H9 (cell line): ENCODE measurements around the gene MDK. TPM values are rescaled to one million over a fixed set of nuclear protein-coding genes. Genes with fewer than 3 reads are reported as not detected.

Source experiments
- DNase-seq: peaks from one replicate; pipeline ENCODE4 v3.0.0-alpha.2; 2017
- H2AFZ ChIP-seq: one replicate; pipeline ENCODE4 v1.6.1; 2013; ENCODE audit warnings: mild to moderate bottlenecking, low read length, control low read depth, moderate library complexity
- H2AK5ac ChIP-seq: 2 replicates; pipeline ENCODE4 v1.6.1; 2013; ENCODE audit warnings: low read length, control low read depth, mixed read lengths; ENCODE audit not compliant: insufficient read length
- H2BK120ac ChIP-seq: one replicate; pipeline ENCODE4 v1.6.1; 2013; ENCODE audit warnings: low read depth, mild to moderate bottlenecking, low read length, control low read depth, inconsistent platforms; ENCODE audit not compliant: poor library complexity, severe bottlenecking
- H2BK12ac ChIP-seq: 2 replicates; pipeline ENCODE4 v1.6.1; 2013; ENCODE audit warnings: low read length, control low read depth, mixed read lengths, low read depth; ENCODE audit not compliant: insufficient read length
- H2BK15ac ChIP-seq: 2 replicates; pipeline ENCODE4 v1.6.1; 2013; ENCODE audit warnings: low read depth, low read length, control low read depth
- H2BK20ac ChIP-seq: one replicate; pipeline ENCODE4 v1.6.1; 2013; ENCODE audit warnings: low read depth, mild to moderate bottlenecking, low read length, control low read depth, inconsistent platforms; ENCODE audit not compliant: poor library complexity, severe bottlenecking
- H2BK5ac ChIP-seq: 2 replicates; pipeline ENCODE4 v1.6.1; 2013; ENCODE audit warnings: low read length, control low read depth, mixed read lengths; ENCODE audit not compliant: insufficient read length
- H3K14ac ChIP-seq: 2 replicates; pipeline ENCODE4 v1.6.1; 2013; ENCODE audit warnings: low read length, control low read depth; ENCODE audit not compliant: insufficient read depth
- H3K18ac ChIP-seq: 2 replicates; pipeline ENCODE4 v1.6.1; 2013; ENCODE audit warnings: low read depth, mild to moderate bottlenecking, mixed read lengths, low read length, control low read depth; ENCODE audit not compliant: insufficient read length
- H3K23ac ChIP-seq: 2 replicates; pipeline ENCODE4 v1.6.1; 2013; ENCODE audit warnings: low read length, control low read depth, mixed read lengths, low read depth; ENCODE audit not compliant: insufficient read length
- H3K23me2 ChIP-seq: 2 replicates; pipeline ENCODE4 v1.6.1; 2013; ENCODE audit warnings: low read depth, mild to moderate bottlenecking, mixed read lengths, low read length, control low read depth; ENCODE audit not compliant: insufficient read length, poor library complexity, severe bottlenecking
- H3K27ac ChIP-seq: 2 replicates; pipeline ENCODE4 v1.5.1; 2013; ENCODE audit warnings: low read length, control low read depth, mixed read lengths, low read depth; ENCODE audit not compliant: insufficient read length
- H3K27me3 ChIP-seq: 2 replicates; pipeline ENCODE4 v1.6.1; 2013; ENCODE audit warnings: low read length, control low read depth, inconsistent platforms; ENCODE audit not compliant: insufficient read depth
- H3K4ac ChIP-seq: 2 replicates; pipeline ENCODE4 v1.6.1; 2013; ENCODE audit warnings: low read depth, mild to moderate bottlenecking, control low read depth, inconsistent platforms, low read length, moderate library complexity
- H3K4me1 ChIP-seq: 2 replicates; pipeline ENCODE4 v1.6.1; 2013; ENCODE audit warnings: low read length, control low read depth, inconsistent platforms; ENCODE audit not compliant: insufficient read depth
- H3K4me2 ChIP-seq: 2 replicates; pipeline ENCODE4 v1.6.1; 2013; ENCODE audit warnings: low read length, control low read depth, mixed read lengths; ENCODE audit not compliant: insufficient read length, insufficient read depth
- H3K56ac ChIP-seq: 2 replicates; pipeline ENCODE4 v1.6.1; 2013; ENCODE audit warnings: low read depth, mild to moderate bottlenecking, mixed read lengths, low read length, control low read depth; ENCODE audit not compliant: insufficient read length
- H3K79me1 ChIP-seq: 2 replicates; pipeline ENCODE4 v1.6.1; 2013; ENCODE audit warnings: low read depth, mild to moderate bottlenecking, moderate library complexity, low read length, control low read depth, inconsistent platforms; ENCODE audit not compliant: insufficient read depth, poor library complexity, severe bottlenecking
- H3K79me2 ChIP-seq: 2 replicates; pipeline ENCODE4 v1.6.1; 2013; ENCODE audit warnings: low read length, control low read depth, inconsistent platforms; ENCODE audit not compliant: insufficient read depth
- H3K9ac ChIP-seq: 2 replicates; pipeline ENCODE4 v1.6.1; 2013; ENCODE audit warnings: low read length, control low read depth, mixed read lengths; ENCODE audit not compliant: insufficient read length; ENCODE audit errors: extremely low read depth
- H3K9me3 ChIP-seq: one replicate; pipeline ENCODE4 v1.6.1; 2013; ENCODE audit warnings: low read depth, low read length, inconsistent platforms; ENCODE audit not compliant: control insufficient read depth
- H3T11ph ChIP-seq: one replicate; pipeline ENCODE4 v1.6.1; 2013; ENCODE audit warnings: mild to moderate bottlenecking, low read length, control low read depth, inconsistent platforms
- H4K20me1 ChIP-seq: one replicate; pipeline ENCODE4 v1.6.1; 2013; ENCODE audit not compliant: control insufficient read depth, insufficient read length, insufficient read depth
- H4K5ac ChIP-seq: 2 replicates; pipeline ENCODE4 v1.6.1; 2013; ENCODE audit warnings: low read depth, mild to moderate bottlenecking, mixed read lengths, low read length, control low read depth; ENCODE audit not compliant: insufficient read length
- H4K8ac ChIP-seq: replicated peaks from 2 replicates; pipeline ENCODE4 v1.6.1; 2013; ENCODE audit warnings: low read length, control low read depth, mixed read lengths, low read depth; ENCODE audit not compliant: insufficient read length
- H4K91ac ChIP-seq: 2 replicates; pipeline ENCODE4 v1.6.1; 2013; ENCODE audit warnings: low read depth, mild to moderate bottlenecking, moderate library complexity, mixed read lengths, low read length, control low read depth; ENCODE audit not compliant: insufficient read length
- H3K27ac Mint-ChIP-seq, 3 experiments: 2 replicates in 2 of 3; 3 replicates in 1 of 3; pipeline ENCODE4 v1.8.0; 2020 to 2021; ENCODE audit warnings: mixed read lengths in 3 of 3, mild to moderate bottlenecking in 1 of 3, moderate library complexity in 1 of 3
- H3K27me3 Mint-ChIP-seq: 2 replicates; pipeline ENCODE4 v1.8.0; 2021; ENCODE audit warnings: low read depth, mild to moderate bottlenecking, moderate library complexity, mixed read lengths
- H3K36me3 Mint-ChIP-seq, 3 experiments: 2 replicates in 2 of 3; 3 replicates in 1 of 3; pipeline ENCODE4 v1.8.0; 2020 to 2021; ENCODE audit warnings: low read depth in 3 of 3, mixed read lengths in 3 of 3; ENCODE audit not compliant: insufficient read depth in 1 of 3
- H3K4me1 Mint-ChIP-seq, 2 experiments: 2 replicates each; pipeline ENCODE4 v1.8.0; 2020; ENCODE audit warnings: mixed read lengths in 2 of 2
- H3K4me3 Mint-ChIP-seq, 2 experiments: 2 replicates in 1 of 2; 3 replicates in 1 of 2; pipeline ENCODE4 v1.8.0; 2020 to 2021; ENCODE audit warnings: mild to moderate bottlenecking in 2 of 2, mixed read lengths in 2 of 2, moderate library complexity in 1 of 2
- H3K9me3 Mint-ChIP-seq, 2 experiments: 2 replicates in 1 of 2; 3 replicates in 1 of 2; pipeline ENCODE4 v1.8.0; 2020; ENCODE audit warnings: mild to moderate bottlenecking in 2 of 2, mixed read lengths in 2 of 2, moderate library complexity in 1 of 2
- WGBS: extraction: QIAGEN DNeasy Blood & Tissue Kit; methylation state at CpG from one replicate; pipeline ENCODE4 v1.1.7; 2013; ENCODE audit warnings: missing lambda C conversion rate, low lambda C conversion rate, mixed read lengths; ENCODE audit not compliant: insufficient read length; ENCODE audit errors: extremely low coverage; 5-methylcytosine and 5-hydroxymethylcytosine counted together
- total RNA-seq: library from RNA; stranded (reverse); gene quantifications from 2 replicates; pipeline ENCODE4 v1.2.1, GENCODE V29; 2021
- TF ChIP-seq, protein P1 (sequence below): fragments of 200-600 bp; sonication (generic); conservative IDR thresholded peaks from 3 replicates; pipeline ENCODE4 v1.8.0; 2021; ENCODE audit warnings: antibody characterized with exemption, mild to moderate bottlenecking

Gene MDK
- total RNA-seq, 1 experiment from 2014 or later: 392 TPM

GRCh38 chr11:46353698-46354097 lies 27.8 kb upstream of the MDK start:
- Histone ChIP-seq H2AFZ (no peak overlapping the region), H2BK120ac (no peak overlapping the region), H2BK20ac (no peak overlapping the region), H2BK15ac (no peak overlapping the region), H3K14ac (no peak overlapping the region), H3K4me1 (peaks cover 6% of the 10 kb centered on the region; the same call in 1 of the 2 replicates), H2BK12ac (no peak overlapping the region), H3K79me2 (peaks cover 8% of the 10 kb centered on the region; the same call in 1 of the 2 replicates), H3K9ac (no peak overlapping the region), H2BK5ac (no peak overlapping the region), H3K4ac (no peak overlapping the region), H3K23ac (no peak overlapping the region), H3K56ac (no peak overlapping the region), H3K23me2 (no peaks in the 10 kb centered on the region), H4K8ac (no peak overlapping the region), H2AK5ac (no peak overlapping the region), H4K91ac (no peak overlapping the region), H3T11ph (no peak overlapping the region), H3K9me3 (no peaks in the 10 kb centered on the region), H3K4me2 (no peak overlapping the region), H4K20me1 (no peaks in the 10 kb centered on the region), H3K27ac (no peak overlapping the region), H3K79me1 (peaks cover 9% of the 10 kb centered on the region), H4K5ac (no peak overlapping the region), H3K27me3 (no peaks in the 10 kb centered on the region), H3K18ac (no peak overlapping the region)
- Mint-ChIP-seq H3K4me3 (no peak overlapping the region), H3K27me3 (no peaks in the 10 kb centered on the region), H3K4me1 (peaks cover 55 to 69% of the 10 kb centered on the region in 2 experiments), H3K27ac (no peak overlapping the region; a peak in 1 of 7 replicates), H3K36me3 (peaks cover 0 to 13% (median 0%) of the 10 kb centered on the region in 3 experiments; a peak in 2 of 7 replicates), H3K9me3 (no peaks in the 10 kb centered on the region)
- TF ChIP-seq, protein P1, sequence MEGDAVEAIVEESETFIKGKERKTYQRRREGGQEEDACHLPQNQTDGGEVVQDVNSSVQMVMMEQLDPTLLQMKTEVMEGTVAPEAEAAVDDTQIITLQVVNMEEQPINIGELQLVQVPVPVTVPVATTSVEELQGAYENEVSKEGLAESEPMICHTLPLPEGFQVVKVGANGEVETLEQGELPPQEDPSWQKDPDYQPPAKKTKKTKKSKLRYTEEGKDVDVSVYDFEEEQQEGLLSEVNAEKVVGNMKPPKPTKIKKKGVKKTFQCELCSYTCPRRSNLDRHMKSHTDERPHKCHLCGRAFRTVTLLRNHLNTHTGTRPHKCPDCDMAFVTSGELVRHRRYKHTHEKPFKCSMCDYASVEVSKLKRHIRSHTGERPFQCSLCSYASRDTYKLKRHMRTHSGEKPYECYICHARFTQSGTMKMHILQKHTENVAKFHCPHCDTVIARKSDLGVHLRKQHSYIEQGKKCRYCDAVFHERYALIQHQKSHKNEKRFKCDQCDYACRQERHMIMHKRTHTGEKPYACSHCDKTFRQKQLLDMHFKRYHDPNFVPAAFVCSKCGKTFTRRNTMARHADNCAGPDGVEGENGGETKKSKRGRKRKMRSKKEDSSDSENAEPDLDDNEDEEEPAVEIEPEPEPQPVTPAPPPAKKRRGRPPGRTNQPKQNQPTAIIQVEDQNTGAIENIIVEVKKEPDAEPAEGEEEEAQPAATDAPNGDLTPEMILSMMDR: no peak
- no peak for DNase-seq
- no CpG with 5 or more reads among the region's 9 CpGs for WGBS
